ENCODE data around the gene PIAS2. TPM values are rescaled to one million over a fixed set of nuclear protein-coding genes. Genes with fewer than 3 reads are reported as not detected.

The PIAS2 gene
- total RNA-seq: 6.2 and 7.1 TPM in 2 replicates

GRCh38 chr18:46917108-46917802 is at the start of gene PIAS2, which contains the start of gene KATNAL2:
TSS of gene PIAS2 (minus strand) at chr18:46917507. CDS start at chr18:46917345, 162 bp downstream.
TSS of gene KATNAL2 (plus strand) at chr18:46917602. CDS start at chr18:46946873, 29,271 bp downstream.

GRCh38 chr18:46756559-46757201 is 160.6 kb downstream of the PIAS2 start, which contains the start of gene ST8SIA5:
TSS of gene ST8SIA5 (minus strand) at chr18:46757053. CDS start at chr18:46756508, 545 bp downstream.

Other genes with a start within 250 kb of the PIAS2 start
- not detected in 2 replicates for gene ST8SIA5, start 160.5 kb downstream of the PIAS2 start, total RNA-seq
- gene KATNAL2, start 95 bp upstream of the PIAS2 start, total RNA-seq: 0.76 and 1.2 TPM in 2 replicates
- not detected in 2 replicates for gene ELOA2, start 118.1 kb upstream of the PIAS2 start, total RNA-seq
- gene HDHD2, start 233.0 kb upstream of the PIAS2 start, total RNA-seq: 13.0 and 23.0 TPM in 2 replicates